GM12878 (cell line): ENCODE results near the gene KNSTRN.

Experiments
- RAD21 ChIP-seq: IDR thresholded peaks from 2 replicates; pipeline ENCODE4 v1.6.1; 2011; ENCODE audit warnings: mild to moderate bottlenecking, low read depth, low read length, moderate library complexity; ENCODE audit not compliant: insufficient read depth
- TF ChIP-seq, protein P1 (sequence below): fragments of 150-350 bp; IDR thresholded peaks from 2 replicates; pipeline ENCODE4 v1.6.1; 2016; ENCODE audit warnings: low read depth, low read length
- TF ChIP-seq, protein P2 (sequence below), 3 experiments: IDR thresholded peaks in 2 of 3; conservative IDR thresholded peaks in 1 of 3; 2 replicates each; pipeline ENCODE4 v1.5.1; 2011; ENCODE audit warnings: low read depth in 3 of 3, low read length in 3 of 3, mild to moderate bottlenecking in 3 of 3, control low read depth in 2 of 3, moderate library complexity in 2 of 3, inconsistent platforms in 1 of 3, mixed read lengths in 1 of 3; ENCODE audit not compliant: control insufficient read depth in 2 of 3, insufficient read depth in 1 of 3; ENCODE audit errors: extremely low read depth in 1 of 3

DNA sequence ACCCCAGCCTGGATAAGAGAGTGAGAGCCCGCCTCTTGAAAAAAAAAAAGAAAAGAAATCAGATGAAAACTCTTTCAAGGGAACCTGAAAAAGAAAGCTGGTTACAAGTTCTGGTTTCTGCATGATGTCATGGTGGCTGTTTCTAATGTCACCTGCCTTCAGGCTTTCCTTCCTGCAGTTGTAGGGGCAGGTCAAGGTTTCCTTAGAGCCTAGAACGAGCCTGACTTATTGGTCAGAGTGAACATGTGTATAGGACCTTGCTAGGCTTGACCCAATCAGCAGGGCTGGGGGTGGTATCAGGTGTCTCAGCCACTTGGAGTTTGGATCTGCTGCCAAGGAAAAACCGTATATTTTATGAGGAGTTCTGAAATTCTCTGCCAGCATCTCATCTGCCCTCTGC lies 26.8 kb downstream of the KNSTRN start:
- TF ChIP-seq, protein P1, sequence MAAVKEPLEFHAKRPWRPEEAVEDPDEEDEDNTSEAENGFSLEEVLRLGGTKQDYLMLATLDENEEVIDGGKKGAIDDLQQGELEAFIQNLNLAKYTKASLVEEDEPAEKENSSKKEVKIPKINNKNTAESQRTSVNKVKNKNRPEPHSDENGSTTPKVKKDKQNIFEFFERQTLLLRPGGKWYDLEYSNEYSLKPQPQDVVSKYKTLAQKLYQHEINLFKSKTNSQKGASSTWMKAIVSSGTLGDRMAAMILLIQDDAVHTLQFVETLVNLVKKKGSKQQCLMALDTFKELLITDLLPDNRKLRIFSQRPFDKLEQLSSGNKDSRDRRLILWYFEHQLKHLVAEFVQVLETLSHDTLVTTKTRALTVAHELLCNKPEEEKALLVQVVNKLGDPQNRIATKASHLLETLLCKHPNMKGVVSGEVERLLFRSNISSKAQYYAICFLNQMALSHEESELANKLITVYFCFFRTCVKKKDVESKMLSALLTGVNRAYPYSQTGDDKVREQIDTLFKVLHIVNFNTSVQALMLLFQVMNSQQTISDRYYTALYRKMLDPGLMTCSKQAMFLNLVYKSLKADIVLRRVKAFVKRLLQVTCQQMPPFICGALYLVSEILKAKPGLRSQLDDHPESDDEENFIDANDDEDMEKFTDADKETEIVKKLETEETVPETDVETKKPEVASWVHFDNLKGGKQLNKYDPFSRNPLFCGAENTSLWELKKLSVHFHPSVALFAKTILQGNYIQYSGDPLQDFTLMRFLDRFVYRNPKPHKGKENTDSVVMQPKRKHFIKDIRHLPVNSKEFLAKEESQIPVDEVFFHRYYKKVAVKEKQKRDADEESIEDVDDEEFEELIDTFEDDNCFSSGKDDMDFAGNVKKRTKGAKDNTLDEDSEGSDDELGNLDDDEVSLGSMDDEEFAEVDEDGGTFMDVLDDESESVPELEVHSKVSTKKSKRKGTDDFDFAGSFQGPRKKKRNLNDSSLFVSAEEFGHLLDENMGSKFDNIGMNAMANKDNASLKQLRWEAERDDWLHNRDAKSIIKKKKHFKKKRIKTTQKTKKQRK: no peak
- TF ChIP-seq, protein P2, sequence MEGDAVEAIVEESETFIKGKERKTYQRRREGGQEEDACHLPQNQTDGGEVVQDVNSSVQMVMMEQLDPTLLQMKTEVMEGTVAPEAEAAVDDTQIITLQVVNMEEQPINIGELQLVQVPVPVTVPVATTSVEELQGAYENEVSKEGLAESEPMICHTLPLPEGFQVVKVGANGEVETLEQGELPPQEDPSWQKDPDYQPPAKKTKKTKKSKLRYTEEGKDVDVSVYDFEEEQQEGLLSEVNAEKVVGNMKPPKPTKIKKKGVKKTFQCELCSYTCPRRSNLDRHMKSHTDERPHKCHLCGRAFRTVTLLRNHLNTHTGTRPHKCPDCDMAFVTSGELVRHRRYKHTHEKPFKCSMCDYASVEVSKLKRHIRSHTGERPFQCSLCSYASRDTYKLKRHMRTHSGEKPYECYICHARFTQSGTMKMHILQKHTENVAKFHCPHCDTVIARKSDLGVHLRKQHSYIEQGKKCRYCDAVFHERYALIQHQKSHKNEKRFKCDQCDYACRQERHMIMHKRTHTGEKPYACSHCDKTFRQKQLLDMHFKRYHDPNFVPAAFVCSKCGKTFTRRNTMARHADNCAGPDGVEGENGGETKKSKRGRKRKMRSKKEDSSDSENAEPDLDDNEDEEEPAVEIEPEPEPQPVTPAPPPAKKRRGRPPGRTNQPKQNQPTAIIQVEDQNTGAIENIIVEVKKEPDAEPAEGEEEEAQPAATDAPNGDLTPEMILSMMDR (IDR thresholded peaks at IDR 0.05 in 2 of 3, conservative IDR thresholded peaks at IDR 0.05 in 1 of 3; ENCODE audit: control insufficient read depth in 2 of 3, extremely low read depth in 1 of 3, insufficient read depth in 1 of 3, low read depth in 3 of 3, low read length in 3 of 3): no peak
- no peak for TF ChIP-seq RAD21
